Tibial artery (tissue), 4 donors: ENCODE data around the gene KCNMA1.

Source experiments
- DNase-seq, 2 donors: peaks; one replicate each; pipeline ENCODE4 v3.0.0-alpha.2; 2019
- H3K27ac ChIP-seq, 2 donors: fragments of 200-600 bp; sonication (generic) in 1 of 2; 1 replicate in 1 of 2; 2 replicates in 1 of 2; pipeline ENCODE4 v1.5.1; 2018 to 2019; ENCODE audit warnings: mild to moderate bottlenecking in 1 of 2
- H3K27me3 ChIP-seq, 2 donors: fragments of 200-600 bp; sonication (generic) in 1 of 2; one replicate each; pipeline versions ENCODE4 v1.5.1 to v1.6.0; 2016 to 2019
- H3K36me3 ChIP-seq, 3 donors: fragments of 200-600 bp; sonication (generic) in 2 of 3; one replicate each; pipeline ENCODE4 v1.5.1; 2016 to 2019; ENCODE audit warnings: mild to moderate bottlenecking in 2 of 3
- H3K4me1 ChIP-seq, 4 donors: fragments of 200-600 bp; sonication (generic) in 2 of 4; 1 replicate in 3 of 4; 2 replicates in 1 of 4; pipeline ENCODE4 v1.5.1; 2016 to 2019
- H3K4me3 ChIP-seq, 2 donors: fragments of 200-600 bp; sonication (generic) in 1 of 2; 1 replicate in 1 of 2; 2 replicates in 1 of 2; pipeline ENCODE4 v1.5.1; 2018 to 2019; ENCODE audit warnings: mild to moderate bottlenecking in 2 of 2
- H3K9me3 ChIP-seq, 3 donors: fragments of 200-600 bp; sonication (generic) in 1 of 3; one replicate each; pipeline ENCODE4 v1.5.1; 2016 to 2019
- intact Hi-C: fragments of 100-400 bp; cut with DNase I; formaldehyde crosslinking; loops from one replicate; pipeline ENCODE4 v1.15.0; 2023; ENCODE audit warnings: low total_unique reads
- TF ChIP-seq, protein P1 (sequence below), 2 experiments: fragments of 200-600 bp in 1 of 2; fragments of 450-650 bp in 1 of 2; IDR thresholded peaks; one replicate each; pipeline ENCODE4 v1.5.1; 2017 to 2019; ENCODE audit warnings: antibody characterized with exemption in 2 of 2, mild to moderate bottlenecking in 1 of 2, moderate library complexity in 1 of 2

Gene KCNMA1

DNA sequence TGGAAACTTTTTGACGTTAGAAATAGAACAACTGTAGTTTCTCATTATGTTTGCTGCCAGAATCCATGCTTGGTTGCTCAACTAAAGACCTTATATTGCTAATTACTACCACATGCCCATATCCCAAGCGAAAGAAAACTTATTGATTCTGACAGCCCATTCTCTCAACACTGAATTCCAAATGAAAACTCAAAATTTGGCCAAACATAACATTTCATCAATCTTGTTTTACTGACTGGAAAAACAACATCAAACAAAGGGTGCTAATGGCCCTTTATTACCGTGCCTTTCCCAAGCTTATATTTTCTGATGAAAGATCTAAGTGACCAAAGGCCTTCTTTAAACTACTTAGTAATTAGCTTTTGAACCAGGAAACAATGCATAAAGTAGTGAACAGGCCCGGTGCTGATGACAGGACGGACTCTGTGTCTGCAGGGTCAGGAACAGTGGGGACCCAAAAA lies 531.8 kb downstream of the KCNMA1 start:
- no peak overlapping the region for H3K4me3 ChIP-seq
- H3K4me1 ChIP-seq, result peaks cover 0 to 60% (median 25%) of the 10 kb centered on the region in 4 donors
- H3K27ac ChIP-seq, result peak overlapping the region; percentile 49 to 54
- H3K9me3 ChIP-seq, result no peaks in the 10 kb centered on the region
- DNase-seq, result no peak
- H3K36me3 ChIP-seq, result no peaks in the 10 kb centered on the region
- intact Hi-C loops, result no loop called here
- TF ChIP-seq, protein P1, sequence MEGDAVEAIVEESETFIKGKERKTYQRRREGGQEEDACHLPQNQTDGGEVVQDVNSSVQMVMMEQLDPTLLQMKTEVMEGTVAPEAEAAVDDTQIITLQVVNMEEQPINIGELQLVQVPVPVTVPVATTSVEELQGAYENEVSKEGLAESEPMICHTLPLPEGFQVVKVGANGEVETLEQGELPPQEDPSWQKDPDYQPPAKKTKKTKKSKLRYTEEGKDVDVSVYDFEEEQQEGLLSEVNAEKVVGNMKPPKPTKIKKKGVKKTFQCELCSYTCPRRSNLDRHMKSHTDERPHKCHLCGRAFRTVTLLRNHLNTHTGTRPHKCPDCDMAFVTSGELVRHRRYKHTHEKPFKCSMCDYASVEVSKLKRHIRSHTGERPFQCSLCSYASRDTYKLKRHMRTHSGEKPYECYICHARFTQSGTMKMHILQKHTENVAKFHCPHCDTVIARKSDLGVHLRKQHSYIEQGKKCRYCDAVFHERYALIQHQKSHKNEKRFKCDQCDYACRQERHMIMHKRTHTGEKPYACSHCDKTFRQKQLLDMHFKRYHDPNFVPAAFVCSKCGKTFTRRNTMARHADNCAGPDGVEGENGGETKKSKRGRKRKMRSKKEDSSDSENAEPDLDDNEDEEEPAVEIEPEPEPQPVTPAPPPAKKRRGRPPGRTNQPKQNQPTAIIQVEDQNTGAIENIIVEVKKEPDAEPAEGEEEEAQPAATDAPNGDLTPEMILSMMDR (IDR thresholded peaks at IDR 0.05), result no peak
- no peaks in the 10 kb centered on the region for H3K27me3 ChIP-seq

DNA sequence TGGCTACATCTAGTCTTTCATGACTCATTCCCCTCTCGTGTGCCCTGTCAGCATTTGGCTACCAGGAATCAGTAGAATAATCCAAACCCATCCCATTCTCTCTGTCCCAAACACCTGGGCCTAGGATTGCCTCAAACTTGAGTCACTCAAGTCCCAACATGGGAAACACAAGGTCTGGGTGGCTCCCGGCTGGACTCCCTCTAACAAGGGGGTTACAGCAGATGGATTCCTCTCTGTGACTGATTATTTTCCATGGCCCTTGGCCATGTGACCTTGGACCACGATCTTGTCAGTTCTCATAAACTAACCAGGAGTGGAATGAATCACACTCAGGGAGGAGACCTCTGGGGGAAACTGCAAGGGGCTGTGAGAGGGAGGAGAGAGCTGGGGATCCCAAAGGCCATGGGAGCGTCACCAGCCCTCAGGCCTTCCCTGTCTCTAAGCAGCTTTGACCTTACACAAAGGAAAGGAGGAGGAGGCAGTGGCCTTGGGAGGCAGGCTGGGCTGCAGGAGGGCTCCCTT lies 533.1 kb downstream of the KCNMA1 start:
- H3K4me3 ChIP-seq, result no peak overlapping the region
- no peaks in the 10 kb centered on the region for H3K27me3 ChIP-seq
- H3K36me3 ChIP-seq, result no peaks in the 10 kb centered on the region
- H3K9me3 ChIP-seq, result no peaks in the 10 kb centered on the region
- H3K27ac ChIP-seq, result peak overlapping the region; percentile 43 to 54
- DNase-seq, result peak; percentile 81 to 83
- intact Hi-C loops, result no loop called here
- TF ChIP-seq, protein P1 (IDR thresholded peaks at IDR 0.05), result no peak
- peaks cover 0 to 47% (median 19%) of the 10 kb centered on the region in 4 donors for H3K4me1 ChIP-seq

DNA sequence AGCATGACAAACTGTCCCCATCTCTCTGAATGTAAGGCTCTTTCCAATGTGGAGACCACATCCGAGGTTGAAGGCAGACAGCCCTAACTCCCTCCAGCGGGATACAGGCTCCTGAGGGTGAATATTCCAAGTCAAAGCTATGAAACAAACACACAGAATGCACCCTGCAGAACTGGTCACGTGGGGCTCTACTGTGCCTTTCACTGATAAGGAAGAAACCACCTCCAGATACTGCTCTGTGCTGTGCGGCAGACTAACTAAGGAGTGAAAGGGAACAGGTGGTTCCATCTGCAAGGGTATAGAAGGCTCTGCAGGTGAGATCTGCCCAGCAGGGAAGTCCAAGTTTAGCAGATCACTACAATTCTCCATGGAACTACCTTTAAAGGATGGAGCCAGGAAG lies 534.4 kb downstream of the KCNMA1 start:
- intact Hi-C loops, result no loop called here
- DNase-seq, result no peak

DNA sequence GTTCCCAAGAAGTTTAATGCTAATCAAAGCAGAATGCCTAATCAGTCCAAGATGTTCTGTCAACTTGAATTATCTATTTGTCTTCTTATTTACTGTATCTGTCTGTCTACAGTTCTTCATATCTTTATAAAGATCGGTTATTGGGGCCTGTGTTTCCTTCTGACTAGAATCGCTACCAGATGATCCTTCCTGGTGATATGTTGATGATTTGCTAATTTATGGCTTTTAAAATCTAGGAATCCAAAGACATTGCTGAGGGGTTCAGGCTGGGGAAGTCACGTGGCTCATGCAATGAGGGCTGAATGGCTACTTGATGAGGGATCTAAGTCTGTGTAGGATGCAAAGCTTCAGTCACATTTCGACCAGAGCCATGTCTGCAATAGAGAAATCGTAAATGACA lies 536.3 kb downstream of the KCNMA1 start:
- Histone ChIP-seq H3K4me3 (no peak overlapping the region), H3K9me3 (no peaks in the 10 kb centered on the region), H3K27me3 (no peaks in the 10 kb centered on the region), H3K27ac (no peak overlapping the region), H3K4me1 (peaks cover 0 to 27% (median 13%) of the 10 kb centered on the region in 4 donors), H3K36me3 (peaks cover 0 to 8% (median 0%) of the 10 kb centered on the region in 3 donors)
- intact Hi-C loops, result no loop called here
- TF ChIP-seq, protein P1 (IDR thresholded peaks at IDR 0.05), result no peak
- no peak for DNase-seq

More for the DNA sequence above, 534.4 kb downstream of the KCNMA1 start:
- Histone ChIP-seq H3K27me3 (no peaks in the 10 kb centered on the region), H3K27ac (no peak overlapping the region), H3K4me1 (peaks cover 0 to 45% (median 19%) of the 10 kb centered on the region in 4 donors), H3K36me3 (peaks cover 0 to 8% (median 0%) of the 10 kb centered on the region in 3 donors), H3K4me3 (no peak overlapping the region), H3K9me3 (no peaks in the 10 kb centered on the region)
- TF ChIP-seq, protein P1 (IDR thresholded peaks at IDR 0.05), result no peak

DNA sequence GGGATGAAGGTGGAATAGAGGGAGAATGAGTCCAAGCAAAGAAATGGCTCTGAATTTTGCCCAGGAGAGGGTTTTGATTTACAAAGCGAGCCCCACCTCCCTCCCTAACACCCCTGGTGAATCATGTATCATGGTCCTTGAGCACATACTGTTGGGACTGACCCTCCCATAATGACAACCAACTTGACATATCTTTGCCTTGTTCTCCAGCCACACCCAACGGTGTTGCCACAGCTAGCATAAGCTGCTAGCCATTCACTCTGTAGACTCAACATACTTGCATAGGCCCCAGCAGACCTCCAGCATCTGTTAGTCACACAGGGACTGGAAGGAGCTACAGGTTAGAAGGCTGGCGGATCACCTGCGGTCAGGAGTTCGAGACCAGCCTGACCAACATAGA lies 538.5 kb downstream of the KCNMA1 start:
- Histone ChIP-seq H3K36me3 (peaks cover 0 to 8% (median 0%) of the 10 kb centered on the region in 3 donors), H3K27ac (no peak overlapping the region), H3K4me1 (peaks cover 0 to 5% (median 0%) of the 10 kb centered on the region in 4 donors), H3K27me3 (no peaks in the 10 kb centered on the region), H3K9me3 (no peaks in the 10 kb centered on the region), H3K4me3 (no peak overlapping the region)
- DNase-seq, result no peak
- intact Hi-C loops, result no loop called here
- TF ChIP-seq, protein P1 (IDR thresholded peaks at IDR 0.05), result no peak
